Hippocampal formation (tissue), 2 donors: Measurements from ENCODE around the gene DKK3.
A peak's percentile ranks its signal among the peaks of the same experiment; 100 is the strongest.

Experiments
- DNase-seq, 2 donors: peaks; one replicate each; lab custom pipeline; 2025; lab: John Stamatoyannopoulos, UW

The DKK3 gene

DNA sequence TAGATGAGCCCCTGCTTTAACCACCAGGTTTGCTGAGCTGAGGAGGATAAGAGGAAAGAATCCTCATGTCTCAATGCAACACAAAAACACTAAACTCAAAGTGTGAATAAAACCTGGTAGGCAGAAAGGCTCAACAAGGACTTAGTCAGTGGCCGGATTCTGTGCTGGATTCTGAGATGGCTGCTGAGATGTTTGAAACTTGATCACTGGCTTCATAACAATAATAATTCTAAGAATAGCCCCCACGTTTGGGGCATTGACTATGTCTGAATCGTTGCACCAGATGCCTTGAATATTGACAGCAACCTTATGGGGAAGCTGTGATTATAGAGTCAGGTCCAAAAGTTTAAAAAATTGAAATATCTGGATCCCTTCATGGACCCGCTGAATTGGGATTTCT, 4.6 kb downstream of the DKK3 start:
- DNase-seq, result no peak

DNA sequence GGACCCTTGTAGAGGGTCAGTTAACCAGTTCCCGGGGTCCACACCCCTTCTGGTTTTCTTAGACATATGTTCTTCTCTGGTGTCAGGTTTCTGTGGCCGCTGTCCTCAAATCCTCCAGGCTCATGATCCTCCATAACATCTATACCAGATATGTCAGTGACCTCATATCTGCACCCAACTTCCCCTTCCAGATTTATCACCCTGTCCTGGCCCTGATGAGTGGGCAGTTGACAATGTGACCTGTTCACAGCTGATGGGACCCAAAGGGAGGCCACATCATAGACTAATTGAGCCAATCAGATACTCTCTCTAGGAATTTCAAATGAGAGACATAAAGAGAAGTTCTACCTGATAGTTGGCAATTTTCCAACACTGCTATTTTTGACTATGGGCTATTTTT, 5.1 kb downstream of the DKK3 start:
- DNase-seq, result no peak

DNA sequence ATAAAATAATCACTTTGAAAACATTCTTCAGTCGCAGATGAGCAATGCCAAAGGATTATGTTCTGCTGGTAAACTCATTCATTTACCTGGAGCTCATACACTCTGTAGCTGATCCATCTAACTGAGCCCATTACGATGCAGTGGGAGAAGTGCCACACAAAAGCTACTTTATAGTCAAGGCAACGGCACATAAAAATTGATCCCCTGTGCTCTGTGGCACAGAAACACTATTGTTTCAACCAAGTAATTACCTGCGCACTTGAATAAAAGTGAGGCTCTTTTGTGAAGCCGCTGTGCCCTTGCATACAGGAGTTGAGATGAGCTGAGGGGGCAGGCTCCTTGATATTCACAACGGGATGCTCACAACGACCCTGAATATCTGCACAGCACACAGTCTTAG, 7.2 kb downstream of the DKK3 start:
- no peak for DNase-seq

DNA sequence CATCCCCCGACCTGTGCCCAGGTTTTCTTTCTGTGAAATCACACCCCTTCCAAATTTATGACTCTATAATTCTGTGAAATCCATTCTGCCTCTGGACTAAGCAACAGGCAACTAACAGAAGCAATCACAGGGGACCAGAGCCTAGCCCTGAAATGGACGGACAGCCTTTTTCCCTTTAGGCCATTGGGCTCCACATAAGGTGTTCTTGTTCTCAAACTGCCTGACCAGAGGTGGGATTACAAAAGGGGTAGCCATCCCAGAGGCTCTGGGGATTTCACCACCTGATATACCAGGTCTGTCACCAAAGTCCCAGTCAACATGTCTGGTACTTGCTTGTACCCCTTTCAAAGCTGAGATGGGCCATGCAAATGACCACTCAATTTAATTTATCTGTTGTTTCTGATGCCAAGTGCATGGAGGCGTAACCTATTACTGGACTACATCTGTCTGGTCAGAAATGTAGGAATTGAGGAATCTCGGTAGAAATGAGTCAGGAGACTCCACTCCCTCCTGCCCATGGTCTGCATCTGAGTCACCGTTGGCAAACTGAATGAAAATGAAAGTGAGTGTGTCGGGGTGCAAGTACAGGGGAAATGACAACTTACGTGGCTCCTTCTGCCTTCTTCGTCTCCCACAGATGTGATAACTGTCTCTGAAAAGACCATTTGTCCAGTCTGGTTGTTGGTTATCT, 10.2 kb downstream of the DKK3 start:
- no peak for DNase-seq

DNA sequence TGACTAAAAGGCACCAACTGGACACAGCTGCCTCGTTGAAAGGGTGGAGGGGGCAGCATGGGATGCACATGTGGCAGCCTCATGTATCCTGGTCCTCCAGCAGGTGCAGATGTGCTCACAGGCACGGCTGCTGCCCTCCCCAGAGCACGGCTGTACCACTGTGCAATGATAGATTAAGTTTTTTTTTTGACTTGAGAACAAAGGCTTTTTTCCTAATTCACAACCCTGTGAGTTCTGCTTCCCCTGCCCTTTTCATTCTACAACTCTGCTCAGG, 11.4 kb downstream of the DKK3 start:
- DNase-seq, result no peak

DNA sequence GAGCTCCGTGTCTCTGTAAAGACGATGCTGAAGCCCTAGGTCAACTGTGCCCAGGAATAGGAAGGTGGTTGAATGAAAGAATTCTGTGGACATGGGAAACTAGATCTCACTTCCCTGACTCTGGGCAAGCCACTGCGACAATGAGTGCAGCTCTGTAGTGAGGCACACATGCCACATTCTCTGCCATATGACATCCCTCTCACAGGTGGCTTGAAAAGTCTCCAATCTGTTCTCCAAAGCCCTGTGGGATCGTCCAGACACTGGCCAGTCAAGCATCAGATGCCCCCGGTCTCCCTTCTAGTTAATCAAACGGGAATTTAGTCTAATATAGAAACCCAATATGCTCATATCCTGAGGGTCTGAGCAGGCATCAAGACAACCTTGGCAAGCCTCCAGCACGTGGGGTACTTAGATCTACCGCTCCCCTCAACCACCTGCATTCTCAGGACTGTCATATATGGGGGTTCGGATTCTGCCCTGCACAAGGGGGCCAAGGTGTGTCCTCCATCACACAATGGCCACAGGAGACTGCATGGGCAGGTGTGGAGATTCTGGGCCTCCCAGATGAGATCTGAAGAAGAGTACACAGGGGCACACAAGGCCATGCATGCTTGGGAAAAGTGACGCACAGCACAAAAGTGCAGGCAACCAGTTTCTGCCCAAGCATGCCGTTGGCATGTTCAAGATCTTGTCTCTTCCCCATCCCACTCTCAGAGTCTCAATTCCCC, 11.9 kb downstream of the DKK3 start:
- DNase-seq, result no peak

DNA sequence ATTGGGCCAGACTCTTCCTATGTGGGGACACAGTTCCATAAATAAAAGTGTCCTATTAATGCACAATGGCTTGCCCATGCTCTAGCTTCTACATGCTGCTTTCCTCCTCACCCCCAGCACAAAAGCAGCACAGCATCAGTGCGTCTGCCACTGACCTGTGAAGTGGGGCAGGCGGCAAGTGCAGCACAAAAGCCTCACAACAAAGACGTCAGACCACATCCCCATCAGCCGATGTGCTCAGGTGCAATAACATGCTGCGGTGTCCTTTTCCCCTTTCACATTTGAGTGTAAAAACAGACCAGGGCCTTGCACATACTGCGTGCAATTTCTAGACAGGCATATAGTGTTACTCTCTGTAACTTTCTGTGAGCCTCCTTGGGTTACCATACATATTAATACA, 12.8 kb downstream of the DKK3 start:
- DNase-seq, result no peak

DNA sequence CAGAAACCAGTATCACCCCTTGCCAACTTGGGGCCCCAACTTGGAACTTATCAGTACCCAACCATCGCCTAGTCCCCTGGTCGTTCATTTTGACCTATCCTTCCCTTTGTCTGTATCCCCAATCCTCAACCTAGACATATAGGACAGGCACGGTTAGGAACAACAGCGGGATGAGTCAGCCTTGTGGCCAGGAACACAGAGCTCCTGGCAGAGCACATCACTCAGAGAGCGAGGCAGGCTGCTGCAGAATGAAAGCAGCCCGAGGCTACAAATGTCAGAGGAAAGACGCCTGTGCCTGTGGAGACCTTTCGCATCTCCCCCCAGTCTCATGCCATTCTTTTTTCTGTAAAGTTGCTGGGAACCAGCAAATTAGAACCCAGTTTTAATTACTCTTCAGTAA, 14.6 kb downstream of the DKK3 start:
- DNase-seq, result peak; percentile 27 to 57

DNA sequence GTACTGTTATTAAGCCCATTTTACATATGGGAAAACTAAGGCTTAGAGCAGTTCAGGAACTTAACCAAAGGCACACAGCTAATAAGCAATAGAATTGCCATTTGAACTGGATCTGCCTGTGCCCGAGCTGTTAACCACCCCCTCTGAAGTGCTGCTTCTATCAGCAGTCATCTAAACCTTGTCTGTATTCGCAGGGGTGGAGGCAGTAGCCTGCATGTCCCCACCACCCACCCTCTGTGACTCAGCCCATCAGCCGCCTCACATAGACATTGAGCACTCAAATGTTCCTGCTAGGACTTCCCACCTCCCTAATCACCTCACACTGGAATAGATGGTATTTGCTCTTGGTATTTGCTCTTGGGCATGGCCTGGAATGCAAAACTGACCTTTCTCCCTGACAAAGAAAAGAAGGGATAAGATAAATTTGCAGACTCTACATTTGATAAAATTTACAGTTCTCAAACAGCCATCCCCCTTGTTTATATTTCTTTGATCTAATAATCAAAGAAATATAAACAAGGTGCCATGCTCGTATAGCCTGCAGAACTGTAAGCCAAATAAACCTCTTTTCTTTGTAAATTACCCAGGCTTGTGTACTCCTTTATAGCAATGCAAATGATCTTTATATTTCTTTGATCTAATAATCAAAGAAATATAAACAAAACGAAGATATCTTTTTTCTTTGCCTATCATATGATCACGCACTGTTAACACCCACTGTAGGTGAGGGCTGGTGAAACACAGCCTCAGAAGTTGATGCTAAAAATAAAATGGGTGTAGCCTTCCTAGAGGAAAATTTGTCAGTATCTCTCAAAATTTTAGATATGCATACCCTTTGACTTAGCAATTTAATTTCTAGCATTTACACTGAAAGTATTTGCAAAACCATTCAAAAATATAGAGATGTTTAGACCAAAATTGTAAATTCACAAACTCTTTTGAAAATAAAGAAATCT, 15.9 kb downstream of the DKK3 start:
- no peak for DNase-seq

DNA sequence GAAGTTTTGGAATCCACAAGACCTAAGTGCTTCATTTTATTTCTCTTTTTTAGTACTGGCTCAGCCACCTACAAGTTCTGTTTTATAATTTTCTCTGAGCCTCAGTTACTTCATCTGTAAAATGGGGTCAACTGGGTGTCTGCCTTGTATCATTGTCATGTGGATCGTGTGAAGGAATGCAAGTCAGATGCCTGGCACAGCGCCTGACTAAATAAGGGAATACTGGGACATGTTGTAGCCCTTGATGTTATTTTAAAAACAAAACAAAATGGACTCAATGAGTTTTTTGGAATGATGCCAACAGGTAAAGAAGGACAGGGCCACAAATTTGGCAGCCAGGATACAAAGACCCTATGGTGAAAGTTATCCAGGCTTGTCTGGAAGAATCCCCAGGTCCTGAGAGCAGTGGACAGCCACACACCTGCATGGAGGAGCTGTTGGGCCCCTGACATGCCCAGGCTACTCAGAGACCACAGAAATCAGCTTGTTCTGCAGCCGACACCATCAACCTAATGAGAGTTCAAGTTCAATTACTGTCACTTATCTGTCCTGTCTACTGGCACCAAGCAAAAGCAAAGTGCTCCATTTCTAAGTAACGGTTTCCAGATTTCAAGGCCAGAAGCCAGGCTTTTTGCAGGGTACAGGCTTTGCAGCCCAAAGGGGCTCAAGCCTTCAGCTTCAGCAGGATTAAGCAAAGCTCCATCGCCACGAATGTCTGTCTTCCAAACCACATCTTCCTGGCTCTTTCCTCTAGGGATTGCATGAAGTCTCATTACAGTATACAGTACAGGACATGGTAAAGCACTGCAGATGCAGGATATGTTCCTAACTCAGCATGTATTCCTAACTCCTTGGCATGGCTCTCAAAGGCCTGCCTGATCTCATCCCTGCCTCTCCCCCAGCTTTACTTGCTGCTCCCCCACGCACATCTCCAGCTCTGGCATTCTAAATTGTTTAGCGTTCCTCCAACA, 18.4 kb downstream of the DKK3 start:
- no peak for DNase-seq

DNA sequence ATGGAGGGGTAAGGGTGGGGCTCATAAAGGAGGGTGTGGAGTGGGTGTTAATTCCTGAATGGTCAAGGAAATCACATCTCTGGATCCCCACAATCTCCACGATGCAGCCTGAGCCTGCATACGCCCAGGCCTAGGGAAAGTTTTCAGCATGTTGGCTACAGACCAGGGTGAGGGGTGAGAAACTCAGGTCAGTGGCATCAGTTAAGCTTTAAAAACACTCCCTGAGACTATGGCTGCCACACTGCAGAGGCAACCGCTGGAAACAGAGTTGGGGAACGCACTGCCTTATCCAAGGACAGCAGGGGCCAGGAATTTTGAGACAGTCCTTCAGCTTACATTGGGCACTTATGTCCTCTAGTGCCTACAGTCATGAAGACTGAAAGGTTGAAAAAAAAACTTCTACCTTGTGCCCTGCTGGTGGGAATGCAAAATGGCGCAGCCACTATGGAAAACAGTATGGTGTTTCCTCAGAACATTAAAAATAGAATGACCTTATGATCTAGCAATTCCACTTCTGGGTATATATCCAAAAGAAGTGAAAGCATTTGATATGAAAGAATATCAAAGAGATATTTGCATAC, 19.7 kb downstream of the DKK3 start:
- no peak for DNase-seq

DNA sequence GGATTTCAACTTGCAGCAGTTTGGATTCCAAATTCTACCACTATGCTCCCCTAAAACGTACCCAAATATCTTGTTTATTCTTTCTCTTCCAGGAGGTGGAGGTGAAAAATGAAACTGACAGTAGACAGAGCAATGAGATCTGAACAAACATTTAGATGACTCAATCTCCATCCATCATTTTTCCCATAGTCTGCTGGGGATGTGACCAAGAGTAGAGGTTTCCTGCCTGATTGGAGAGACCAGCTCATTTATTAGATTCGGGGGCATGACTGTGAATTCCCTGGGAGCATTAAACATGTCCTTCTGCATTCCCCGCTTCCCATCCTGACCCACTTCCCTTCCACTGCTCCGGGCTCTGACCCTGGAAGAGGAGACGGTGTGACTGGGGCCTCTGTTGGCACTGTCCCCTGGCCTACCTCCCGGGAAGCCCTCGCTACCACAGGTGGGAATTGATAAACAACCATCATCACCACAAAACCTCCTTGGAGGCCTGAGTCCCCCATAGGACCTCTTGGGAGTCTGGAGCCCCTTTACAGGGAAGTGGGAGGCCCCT, 20.3 kb downstream of the DKK3 start:
- DNase-seq, result no peak

DNA sequence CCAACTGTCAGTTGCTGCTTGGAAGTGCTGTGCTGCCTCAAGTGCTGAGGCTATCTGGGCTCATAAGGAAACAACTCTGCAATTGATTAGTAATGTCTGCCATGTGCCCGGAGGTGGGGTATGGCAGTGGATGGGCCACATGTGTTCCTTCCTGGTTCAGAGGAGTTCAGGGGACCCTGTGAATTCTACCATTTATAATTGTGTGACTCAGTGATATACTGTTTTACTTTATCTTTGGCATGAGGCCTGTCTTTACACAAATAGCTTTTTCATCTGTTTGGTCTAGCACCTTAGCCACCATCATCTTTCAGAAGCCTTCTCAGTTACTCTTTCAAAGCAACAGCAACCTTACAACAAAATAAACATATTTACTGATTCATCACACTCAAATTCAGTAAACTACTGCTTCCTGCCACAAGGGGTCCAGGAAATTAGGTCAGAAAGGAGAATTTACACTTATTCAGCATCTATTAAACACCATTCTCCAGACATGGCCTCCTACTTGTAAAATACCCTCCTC, 20.9 kb downstream of the DKK3 start:
- no peak for DNase-seq

DNA sequence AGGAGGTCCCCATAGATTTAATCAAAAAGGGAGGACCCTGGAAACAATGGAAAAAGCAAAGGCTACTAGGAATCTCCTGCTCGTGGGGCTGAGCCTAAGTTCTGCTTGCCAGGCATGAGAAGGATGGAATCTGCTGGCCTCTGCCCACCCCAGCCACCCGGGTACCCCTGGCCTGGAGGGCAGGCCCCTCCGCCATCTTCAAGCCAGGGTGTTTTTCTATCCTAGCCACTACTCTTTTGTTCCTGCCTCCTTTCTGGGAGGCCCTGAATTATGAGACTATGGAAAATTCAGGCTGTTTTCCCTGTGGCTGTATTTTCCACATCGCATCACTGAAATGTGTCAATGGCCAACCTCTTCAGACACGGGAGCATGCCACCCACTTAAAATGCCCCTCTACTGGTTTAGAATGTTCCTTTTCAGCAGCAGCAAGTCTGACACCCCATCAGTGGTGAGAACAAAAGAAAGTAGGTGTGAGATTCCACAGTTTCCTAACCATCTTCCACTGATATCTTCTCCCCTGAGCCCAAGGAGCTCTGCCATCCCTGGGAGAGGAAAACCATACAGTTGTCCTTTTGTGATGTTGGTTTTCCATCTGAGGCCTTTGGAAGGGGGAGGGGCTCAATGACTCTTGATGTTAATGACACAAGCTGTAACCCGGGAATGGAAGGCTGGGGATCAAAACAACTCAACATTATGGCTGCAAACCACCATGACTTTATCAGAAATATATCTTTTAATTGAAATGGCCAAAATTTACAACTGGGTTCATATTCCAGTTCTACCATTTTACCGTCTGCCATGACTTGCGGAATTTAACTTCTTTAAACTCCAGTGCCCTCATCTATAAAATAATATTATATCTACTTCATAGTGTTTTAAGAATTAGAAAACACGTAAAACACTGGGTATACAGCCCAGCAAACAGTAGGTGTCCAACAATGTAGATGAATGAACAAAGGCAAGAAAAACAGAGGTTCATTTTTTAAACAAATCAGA, 22.2 kb downstream of the DKK3 start:
- DNase-seq, result no peak

DNA sequence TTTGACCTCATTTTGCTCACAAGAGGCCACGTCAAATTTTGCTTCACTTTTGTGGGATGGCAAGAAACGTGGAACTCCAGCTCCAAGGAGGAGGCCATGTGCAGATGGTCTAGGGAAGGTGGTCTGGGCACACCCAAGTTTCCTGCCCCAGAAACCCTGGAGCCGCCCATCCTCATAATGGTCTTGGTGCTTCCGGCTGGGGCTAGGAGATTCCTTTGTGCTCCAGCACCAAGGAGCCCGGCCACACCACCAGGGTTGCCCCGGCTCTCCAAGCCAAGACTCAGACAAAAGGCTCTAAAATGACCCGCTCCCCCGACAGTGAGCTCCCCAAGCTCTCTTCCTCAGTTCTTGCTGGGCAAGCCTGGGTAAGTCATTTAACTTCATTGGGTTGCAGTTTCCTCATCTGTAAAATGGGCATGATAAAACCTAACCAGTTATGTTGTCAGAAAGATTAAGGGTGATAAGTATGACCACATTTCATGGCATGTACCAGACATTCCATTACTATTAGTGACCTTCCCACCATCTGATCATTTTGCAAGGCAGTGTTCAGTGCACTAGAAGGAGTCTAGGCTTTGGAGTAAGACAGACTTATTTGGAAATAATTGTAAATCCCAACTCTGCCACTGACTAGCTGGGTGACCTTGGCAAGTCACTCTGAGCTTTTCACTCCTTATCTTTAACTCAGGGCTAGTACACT, 23.3 kb downstream of the DKK3 start:
- no peak for DNase-seq

DNA sequence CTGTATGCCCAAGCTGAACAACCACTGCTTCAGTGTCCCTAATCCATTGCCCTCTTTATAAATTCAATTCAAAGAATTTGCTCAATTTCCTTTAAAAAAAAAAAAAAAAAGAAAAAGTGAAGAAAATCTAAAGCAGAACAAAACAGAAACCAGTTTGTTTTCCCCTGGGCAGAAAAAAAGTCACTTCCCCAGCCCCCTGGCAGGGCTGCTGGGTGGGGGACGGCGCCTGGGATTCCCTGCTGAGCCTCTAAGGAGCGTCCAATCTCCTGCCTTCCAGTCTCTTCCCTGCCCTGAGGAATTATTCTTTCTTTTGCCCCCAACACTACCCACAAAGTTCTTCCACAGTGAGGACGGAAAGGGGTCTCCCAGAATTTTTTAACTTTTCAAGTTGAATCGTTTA, 23.9 kb downstream of the DKK3 start:
- no peak for DNase-seq

DNA sequence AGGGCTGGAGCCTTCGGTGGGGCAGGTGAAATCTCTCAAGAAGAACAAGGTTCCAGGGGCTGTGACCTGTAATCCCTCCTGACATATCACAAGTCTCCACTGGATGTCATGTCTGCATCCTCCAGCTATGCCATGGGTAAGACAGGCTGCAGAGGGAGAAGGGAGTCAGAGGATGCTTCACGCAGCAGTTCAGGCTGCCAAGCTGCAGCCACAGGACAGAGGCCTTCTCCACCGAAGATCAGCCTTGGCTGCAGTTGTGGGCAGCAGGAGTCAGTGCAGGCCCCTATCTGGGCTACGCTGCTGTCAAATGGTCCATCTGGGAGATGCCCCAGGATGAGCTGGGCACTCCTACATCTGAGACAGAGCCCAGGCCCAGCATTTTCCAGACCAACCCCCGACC, 25.0 kb downstream of the DKK3 start:
- no peak for DNase-seq

DNA sequence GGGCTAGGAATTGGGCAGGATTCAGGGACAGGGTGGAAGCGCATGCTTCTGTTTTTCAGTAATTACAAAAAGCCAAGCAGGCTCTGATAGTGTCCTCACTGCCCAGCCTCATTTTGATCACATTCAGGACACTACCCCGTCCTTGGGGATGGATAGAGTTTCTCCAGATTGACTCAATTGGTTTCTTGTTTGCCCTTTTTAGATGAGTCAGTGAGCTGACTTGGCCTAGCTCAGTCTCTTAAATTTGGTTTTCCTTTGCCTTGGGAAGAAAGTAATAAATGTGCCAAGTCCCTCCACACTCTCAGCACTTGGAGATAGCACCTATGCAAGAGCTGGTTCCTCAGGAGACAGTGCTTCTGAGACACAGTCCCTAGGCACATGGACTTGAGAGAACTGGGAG, 25.5 kb downstream of the DKK3 start:
- DNase-seq, result no peak

DNA sequence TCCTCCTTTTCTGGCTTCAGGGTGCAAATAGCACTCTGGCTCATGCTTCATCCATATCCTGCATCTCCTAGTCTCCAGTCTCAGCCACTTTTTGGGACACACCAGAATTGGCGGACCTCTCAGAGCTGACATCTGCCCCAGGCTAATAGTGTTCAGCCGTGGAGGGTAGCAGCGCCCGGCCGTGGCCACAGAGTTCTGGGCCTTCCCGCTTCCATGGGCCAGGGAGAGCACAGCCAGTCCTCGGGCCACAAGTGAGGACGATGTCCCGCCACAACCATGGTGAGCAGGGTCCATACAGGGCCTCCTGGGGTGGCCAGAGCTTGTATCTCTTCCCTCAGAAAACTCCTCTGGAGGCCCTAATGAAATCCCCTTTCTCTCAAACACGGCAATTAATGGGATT, 26.0 kb downstream of the DKK3 start:
- DNase-seq, result no peak
